SK-N-SH (cell line): ENCODE results near the gene MXD3. TPM values are rescaled to one million over a fixed set of nuclear protein-coding genes. Genes with fewer than 3 reads are reported as not detected.

Experiments used
- CTCF ChIA-PET: fragments of 300-600, 350-600 bp; formaldehyde crosslinking; extraction: SDS; loops from one replicate; lab custom pipeline; 2021; lab: Yijun Ruan, JAX
- POLR2A ChIA-PET: fragments of 350-600 bp; sonication (Branson Sonifier 250); formaldehyde crosslinking; extraction: SDS; loops from one replicate; lab custom pipeline; 2020; ENCODE audit warnings: antibody characterized with exemption, inconsistent platforms; lab: Yijun Ruan, JAX
- DNase-seq: peaks from one replicate; pipeline ENCODE4 v3.0.0; 2012
- H2AFZ ChIP-seq: fragments of 200-600 bp; sonication (generic); 2 replicates; pipeline ENCODE4 v1.8.1; 2016; ENCODE audit warnings: antibody characterized with exemption, mild to moderate bottlenecking, low read depth
- H3F3A ChIP-seq: fragments of 200-600 bp; sonication (generic); replicated peaks from 2 replicates; pipeline ENCODE3; 2016; ENCODE audit warnings: antibody characterized with exemption, mild to moderate bottlenecking; ENCODE audit not compliant: insufficient read depth
- H3K27ac ChIP-seq, 2 experiments: fragments of 200-500 bp in 1 of 2; fragments of 200-600 bp in 1 of 2; sonication (Bioruptor generic) in 1 of 2; sonication (generic), shearing (Covaris generic) in 1 of 2; 2 replicates each; pipeline versions ENCODE4 v1.5.1 to v1.6.1; 2014 to 2016; ENCODE audit warnings: low read depth in 2 of 2, inconsistent platforms in 1 of 2, low read length in 1 of 2, mild to moderate bottlenecking in 1 of 2, mixed read lengths in 1 of 2
- H3K27me3 ChIP-seq: fragments of 200-600 bp; sonication (generic), shearing (Covaris generic); 2 replicates; pipeline ENCODE4 v1.6.1; 2016; ENCODE audit warnings: mixed run types; ENCODE audit not compliant: insufficient read depth
- H3K36me3 ChIP-seq, 2 experiments: fragments of 200-500 bp in 1 of 2; fragments of 200-600 bp in 1 of 2; sonication (Bioruptor generic) in 1 of 2; sonication (generic) in 1 of 2; replicated peaks in 1 of 2; 2 replicates each; pipeline versions ENCODE3 to v1.5.1; 2014 to 2016; ENCODE audit warnings: low read length in 1 of 2, mild to moderate bottlenecking in 1 of 2; ENCODE audit not compliant: insufficient read depth in 2 of 2, control insufficient read depth in 1 of 2
- H3K4me1 ChIP-seq, 2 experiments: fragments of 200-500 bp in 1 of 2; fragments of 200-600 bp in 1 of 2; sonication (Bioruptor generic) in 1 of 2; sonication (generic), shearing (Covaris generic) in 1 of 2; 2 replicates each; pipeline versions ENCODE4 v1.5.1 to v1.6.1; 2014 to 2016; ENCODE audit warnings: low read depth in 1 of 2, low read length in 1 of 2, mixed run types in 1 of 2; ENCODE audit not compliant: insufficient read depth in 2 of 2, control insufficient read depth in 1 of 2
- H3K4me2 ChIP-seq: fragments of 200-600 bp; sonication (generic), shearing (Covaris generic); 2 replicates; pipeline ENCODE4 v1.6.1; 2017; ENCODE audit warnings: mixed run types
- H3K4me3 ChIP-seq, 2 experiments: fragments of 200-500 bp in 1 of 2; fragments of 200-600 bp in 1 of 2; sonication (Bioruptor generic) in 1 of 2; sonication (generic), shearing (Covaris generic) in 1 of 2; 2 replicates each; pipeline versions ENCODE4 v1.5.1 to v1.8.1; 2014 to 2016; ENCODE audit warnings: low read depth in 2 of 2, inconsistent platforms in 1 of 2, low read length in 1 of 2, mild to moderate bottlenecking in 1 of 2, mixed read lengths in 1 of 2, moderate library complexity in 1 of 2
- H3K79me2 ChIP-seq: fragments of 200-600 bp; sonication (generic); 2 replicates; pipeline ENCODE4 v1.8.1; 2017; ENCODE audit warnings: mild to moderate bottlenecking; ENCODE audit not compliant: insufficient read depth
- H3K9ac ChIP-seq: fragments of 200-600 bp; sonication (generic); 2 replicates; pipeline ENCODE4 v1.6.1; 2017; ENCODE audit warnings: mixed run types
- H3K9me2 ChIP-seq: fragments of 200-600 bp; sonication (generic); 2 replicates; pipeline ENCODE4 v1.6.1; 2017; ENCODE audit warnings: mixed run types
- H3K9me3 ChIP-seq: fragments of 200-600 bp; sonication (generic); 2 replicates; pipeline ENCODE4 v1.6.1; 2017; ENCODE audit warnings: mixed run types, mild to moderate bottlenecking, moderate library complexity
- H4K20me1 ChIP-seq: fragments of 200-600 bp; sonication (generic); 2 replicates; pipeline ENCODE4 v1.6.1; 2017; ENCODE audit warnings: mild to moderate bottlenecking, mixed run types; ENCODE audit not compliant: insufficient read depth
- EZH2phosphoT487 ChIP-seq: fragments of 200-600 bp; sonication (generic); IDR thresholded peaks from 2 replicates; pipeline ENCODE4 v1.6.1; 2017; ENCODE audit warnings: low read depth, mixed run types, mild to moderate bottlenecking, antibody characterized with exemption, moderate library complexity, borderline replicate concordance
- GABPA ChIP-seq: IDR thresholded peaks from 2 replicates; pipeline ENCODE4 v1.4.0; 2012; ENCODE audit warnings: low read depth, mild to moderate bottlenecking
- GATA2 ChIP-seq: sonication (generic); formaldehyde crosslinking; IDR thresholded peaks from 2 replicates; pipeline ENCODE4 v1.5.0; 2020; ENCODE audit warnings: mild to moderate bottlenecking, missing genetic modification reagents
- MAX ChIP-seq: IDR thresholded peaks from 2 replicates; pipeline ENCODE4 v1.4.0; 2012; ENCODE audit warnings: low read depth
- MXI1 ChIP-seq: IDR thresholded peaks from 2 replicates; pipeline ENCODE4 v1.6.1; 2012; ENCODE audit warnings: mild to moderate bottlenecking, low read depth, low read length, improper control_type of control experiment
- NFIC ChIP-seq: IDR thresholded peaks from 2 replicates; pipeline ENCODE4 v1.4.0; 2012; ENCODE audit warnings: borderline replicate concordance
- PBX3 ChIP-seq: IDR thresholded peaks from 2 replicates; pipeline ENCODE4; 2012
- POLR2AphosphoS5 ChIP-seq: IDR thresholded peaks from 2 replicates; pipeline ENCODE4 v1.6.1; 2012; ENCODE audit warnings: low read depth, low read length
- RAD21 ChIP-seq: IDR thresholded peaks from 2 replicates; pipeline ENCODE4 v1.6.1; 2012; ENCODE audit warnings: mild to moderate bottlenecking, low read length
- REST ChIP-seq: IDR thresholded peaks from 2 replicates; pipeline ENCODE4 v1.6.1; 2012; ENCODE audit warnings: mild to moderate bottlenecking, low read depth, low read length, moderate library complexity
- RFX5 ChIP-seq: IDR thresholded peaks from 2 replicates; pipeline ENCODE4 v1.6.1; 2012; ENCODE audit warnings: mild to moderate bottlenecking, improper control_type of control experiment, low read length
- RXRA ChIP-seq: IDR thresholded peaks from 2 replicates; pipeline ENCODE4 v1.4.0; 2012; ENCODE audit warnings: low read depth, mild to moderate bottlenecking, borderline replicate concordance
- TCF12 ChIP-seq: IDR thresholded peaks from 2 replicates; pipeline ENCODE4 v1.4.0; 2012
- TEAD4 ChIP-seq: IDR thresholded peaks from 2 replicates; pipeline ENCODE4 v1.4.0; 2012; ENCODE audit warnings: mild to moderate bottlenecking, borderline replicate concordance; ENCODE audit not compliant: insufficient read depth
- USF1 ChIP-seq: IDR thresholded peaks from 2 replicates; pipeline ENCODE4 v1.4.0; 2012; ENCODE audit warnings: low read depth, borderline replicate concordance
- WGBS: methylation state at CpG from one replicate; pipeline ENCODE4 v1.1.6; 2017; ENCODE audit warnings: low lambda C conversion rate; 5-methylcytosine and 5-hydroxymethylcytosine counted together
- polyA plus RNA-seq, 3 experiments: library from polyadenylated mRNA; depleted of rRNA; stranded (reverse); fragments of >200 nt; gene quantifications; 2 replicates each; pipeline ENCODE4 v1.2.3, GENCODE V29; 2012

MXD3 gene
- polyA plus RNA-seq, 1 of the 3 experiments (the other 2 are of a cell fraction), result 22.6 TPM

- no peaks in the 10 kb centered on the region for H3K27me3 ChIP-seq
- H3K4me2 ChIP-seq, result no peak overlapping the region
- 90% methylated on average over 9 of the region's 15 CpGs for WGBS
- H3K27ac ChIP-seq, result no peak overlapping the region
- no peak for DNase-seq
- TF ChIP-seq MXI1 (no peak), NFIC (no peak)
- H2AFZ ChIP-seq, result no peak overlapping the region
- H3K9ac ChIP-seq, result no peak overlapping the region
- peaks cover 3 to 89% of the 10 kb centered on the region in 2 experiments for H3K36me3 ChIP-seq
- POLR2A ChIA-PET, result no interaction called here
- no peaks in the 10 kb centered on the region for H3K9me3 ChIP-seq
- H3K79me2 ChIP-seq, result peaks cover 3% of the 10 kb centered on the region; the same call in 1 of the 2 replicates
- no peaks in the 10 kb centered on the region for H3F3A ChIP-seq
- no peaks in the 10 kb centered on the region for H3K4me1 ChIP-seq
- CTCF ChIA-PET, result interaction anchor here (0.6 to 4.4 kb wide), 6 partner anchors 10 to 56 kb away, joined by 3 to 23 read pairs (median 3); no protein-coding TSS in a partner anchor
- H3K9me2 ChIP-seq, result no peaks in the 10 kb centered on the region
- H4K20me1 ChIP-seq, result no peaks in the 10 kb centered on the region
- no peak overlapping the region for H3K4me3 ChIP-seq
These were observed 22.5 kb upstream of the MXD3 start for GRCh38 chr5:177334155-177334551.

- POLR2A ChIA-PET, result no interaction called here
- H3K4me2 ChIP-seq, result no peak overlapping the region
- H3F3A ChIP-seq, result no peaks in the 10 kb centered on the region
- H3K4me3 ChIP-seq, result no peak overlapping the region
- H3K4me1 ChIP-seq, result no peaks in the 10 kb centered on the region
- peaks cover 3 to 85% of the 10 kb centered on the region in 2 experiments for H3K36me3 ChIP-seq
- CTCF ChIA-PET, result interaction anchor here (0.6 to 4.4 kb wide), 6 partner anchors 10 to 56 kb away, joined by 3 to 23 read pairs (median 3); no protein-coding TSS in a partner anchor
- no peaks in the 10 kb centered on the region for H4K20me1 ChIP-seq
- H3K9me2 ChIP-seq, result no peaks in the 10 kb centered on the region
- H3K79me2 ChIP-seq, result no peaks in the 10 kb centered on the region; the same call in 1 of the 2 replicates
- H2AFZ ChIP-seq, result no peak overlapping the region
- no peaks in the 10 kb centered on the region for H3K9me3 ChIP-seq
- no peak overlapping the region for H3K27ac ChIP-seq
- TF ChIP-seq TCF12, result no peak
- TF ChIP-seq RXRA, result no peak
- no peak for TF ChIP-seq MXI1
- TF ChIP-seq GABPA, result no peak
- TF ChIP-seq REST, result no peak
- TF ChIP-seq USF1, result no peak
- no peak for TF ChIP-seq EZH2phosphoT487
- no peak for TF ChIP-seq GATA2 (CRISPR knock-in tag)
- TF ChIP-seq POLR2AphosphoS5, result no peak
- no peak for TF ChIP-seq RAD21
- no peak for TF ChIP-seq PBX3
- TF ChIP-seq RFX5, result no peak
- TF ChIP-seq TEAD4, result no peak
- no peak for TF ChIP-seq MAX
- H3K9ac ChIP-seq, result no peak overlapping the region
- 92% methylated on average over 16 of the region's 16 CpGs for WGBS
- no peaks in the 10 kb centered on the region for H3K27me3 ChIP-seq
- DNase-seq, result no peak
These were observed 21.9 kb upstream of the MXD3 start for GRCh38 chr5:177333420-177334154.
